Sigmoid colon (tissue), 4 donors: ENCODE data around the gene TRIM47.

Experiments used
- EP300 ChIP-seq, 4 donors: sonication (generic); formaldehyde crosslinking; IDR thresholded peaks; one replicate each; pipeline ENCODE4 v1.6.1; 2017; ENCODE audit warnings: antibody characterized with exemption in 4 of 4
- POLR2A ChIP-seq, 2 donors: fragments of 450-650 bp; IDR thresholded peaks; one replicate each; pipeline ENCODE4 v1.6.1; 2016; ENCODE audit warnings: antibody characterized with exemption in 2 of 2, mild to moderate bottlenecking in 2 of 2, moderate library complexity in 2 of 2
- POLR2AphosphoS5 ChIP-seq, 4 donors: sonication (generic); formaldehyde crosslinking; IDR thresholded peaks; one replicate each; pipeline ENCODE4 v1.6.1; 2017; ENCODE audit warnings: antibody characterized with exemption in 4 of 4
- TF ChIP-seq, protein P1 (sequence below), 4 experiments: fragments of 450-650 bp in 3 of 4; fragments of 200-600 bp in 1 of 4; IDR thresholded peaks; one replicate each; pipeline ENCODE4 v1.5.1; 2016 to 2019; ENCODE audit warnings: antibody characterized with exemption in 4 of 4, mild to moderate bottlenecking in 3 of 4, moderate library complexity in 2 of 4

DNA sequence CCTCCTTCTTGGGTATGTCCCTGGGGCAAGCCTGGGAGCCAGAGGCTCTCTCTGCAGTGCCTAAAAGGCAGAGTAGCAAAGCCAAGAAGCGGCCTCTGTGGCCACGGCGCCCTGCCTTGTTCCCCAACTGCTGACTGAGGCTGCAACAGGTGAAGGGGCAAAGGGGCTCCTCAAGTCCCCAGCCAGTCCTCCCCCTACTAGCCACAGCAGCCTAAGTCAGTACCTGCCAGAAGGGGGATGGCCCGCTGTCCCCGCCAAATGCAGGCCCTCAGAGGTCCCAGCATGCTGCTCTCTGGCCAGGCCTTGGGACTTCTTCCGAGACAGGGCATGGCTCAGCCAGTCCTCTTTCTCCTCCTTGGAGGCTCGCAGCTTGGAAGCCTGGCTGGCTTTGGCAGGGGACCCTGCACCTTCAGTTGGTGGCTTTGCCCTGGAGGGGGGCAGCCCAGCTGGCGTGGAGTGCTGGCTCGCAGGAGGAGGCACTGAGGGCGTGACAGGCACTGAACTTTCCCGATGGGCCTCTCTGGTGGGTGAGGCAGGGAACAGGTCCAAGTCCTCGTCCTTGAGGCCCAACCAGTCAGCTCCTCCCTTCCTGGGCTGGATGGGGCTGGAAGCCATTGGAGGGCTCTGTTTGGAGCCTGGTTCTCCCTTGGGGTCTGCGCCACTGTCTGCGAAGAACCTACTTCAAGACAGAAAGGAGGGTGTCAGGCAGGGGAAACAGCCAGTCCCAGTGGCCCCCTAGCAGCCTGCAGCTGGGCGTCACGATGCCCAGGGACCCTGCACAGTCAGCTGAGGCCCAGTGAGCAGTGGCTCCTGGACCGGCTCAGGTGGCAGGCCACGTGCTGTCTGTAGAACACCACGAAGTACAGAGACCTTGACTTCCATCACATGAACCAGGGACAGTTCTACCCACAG, 44.8 kb upstream of the TRIM47 start:
- no peak for TF ChIP-seq POLR2A (IDR thresholded peaks at IDR 0.05)
- TF ChIP-seq, protein P1, sequence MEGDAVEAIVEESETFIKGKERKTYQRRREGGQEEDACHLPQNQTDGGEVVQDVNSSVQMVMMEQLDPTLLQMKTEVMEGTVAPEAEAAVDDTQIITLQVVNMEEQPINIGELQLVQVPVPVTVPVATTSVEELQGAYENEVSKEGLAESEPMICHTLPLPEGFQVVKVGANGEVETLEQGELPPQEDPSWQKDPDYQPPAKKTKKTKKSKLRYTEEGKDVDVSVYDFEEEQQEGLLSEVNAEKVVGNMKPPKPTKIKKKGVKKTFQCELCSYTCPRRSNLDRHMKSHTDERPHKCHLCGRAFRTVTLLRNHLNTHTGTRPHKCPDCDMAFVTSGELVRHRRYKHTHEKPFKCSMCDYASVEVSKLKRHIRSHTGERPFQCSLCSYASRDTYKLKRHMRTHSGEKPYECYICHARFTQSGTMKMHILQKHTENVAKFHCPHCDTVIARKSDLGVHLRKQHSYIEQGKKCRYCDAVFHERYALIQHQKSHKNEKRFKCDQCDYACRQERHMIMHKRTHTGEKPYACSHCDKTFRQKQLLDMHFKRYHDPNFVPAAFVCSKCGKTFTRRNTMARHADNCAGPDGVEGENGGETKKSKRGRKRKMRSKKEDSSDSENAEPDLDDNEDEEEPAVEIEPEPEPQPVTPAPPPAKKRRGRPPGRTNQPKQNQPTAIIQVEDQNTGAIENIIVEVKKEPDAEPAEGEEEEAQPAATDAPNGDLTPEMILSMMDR (IDR thresholded peaks at IDR 0.05) = no peak
- TF ChIP-seq EP300 (IDR thresholded peaks at IDR 0.05) = no peak
- no peak for TF ChIP-seq POLR2AphosphoS5 (IDR thresholded peaks at IDR 0.05)
